ENCODE results near the gene PLB1.

Gene PLB1

DNA sequence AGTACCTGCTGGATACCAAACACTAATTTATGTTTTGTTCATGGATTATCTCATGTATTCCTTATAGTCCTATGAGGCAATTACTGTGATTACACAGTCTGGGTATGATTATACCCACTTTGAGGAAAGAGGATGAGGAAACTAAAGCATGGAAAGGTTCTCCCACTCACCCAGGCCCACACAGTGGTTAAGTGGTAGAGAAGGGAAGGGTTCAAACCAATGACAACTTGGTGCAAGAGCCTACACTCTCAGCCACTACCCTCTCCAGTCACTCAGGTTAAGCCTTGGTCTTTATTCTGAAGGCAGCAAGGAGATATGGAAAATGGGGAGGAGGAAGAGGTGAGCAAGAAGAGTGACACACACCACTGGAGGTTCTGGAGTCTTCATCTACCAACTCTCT lies 191.3 kb downstream of the PLB1 start:
- TF ChIP-seq JUND (IDR thresholded peaks at IDR 0.05; ENCODE audit: low read depth): no peak
- in situ Hi-C loops (cut with HindIII; ENCODE audit: low pct_unique_long_range_greater_than_20kb, low sequenced_read_pairs): no loop called here
- no peak for DNase-seq (ENCODE audit: low read depth in 1 of 2, low spot score in 1 of 2)

DNA sequence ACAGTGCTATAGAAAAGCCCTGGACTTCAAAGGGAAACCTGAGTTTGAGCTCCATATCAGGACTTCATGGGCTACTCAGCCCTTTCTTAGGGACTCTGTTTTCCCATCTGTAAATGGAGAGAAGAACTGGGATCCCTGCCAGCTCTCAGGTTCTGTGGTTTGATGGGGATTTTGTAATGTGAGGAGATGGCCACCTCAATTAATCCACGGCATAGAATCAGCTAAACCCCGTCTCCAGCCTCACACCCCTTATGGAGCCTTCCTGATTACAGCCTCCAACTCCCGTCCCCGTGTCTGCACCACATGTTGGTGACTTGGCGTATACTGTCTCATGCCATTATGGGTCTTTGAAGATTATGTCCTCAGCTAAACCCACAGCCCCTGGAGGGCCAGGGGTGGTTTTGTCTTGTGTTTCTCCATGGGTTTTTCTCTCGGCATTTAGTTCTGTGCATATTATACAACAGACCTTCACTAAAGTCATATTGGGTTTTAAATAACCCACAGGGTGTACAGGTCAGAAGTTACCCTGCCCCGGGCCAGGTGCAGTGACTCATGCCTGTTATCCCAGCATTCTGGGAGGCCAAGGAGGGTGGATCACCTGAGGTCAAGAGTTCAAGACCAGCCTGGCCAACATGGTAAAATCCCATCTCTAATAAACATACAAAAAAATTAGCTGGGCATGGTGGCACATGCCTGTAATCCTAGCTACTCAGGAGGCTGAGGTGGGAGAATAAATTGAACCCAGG lies 192.0 kb downstream of the PLB1 start:
- TF ChIP-seq JUND (IDR thresholded peaks at IDR 0.05; ENCODE audit: low read depth): no peak
- in situ Hi-C loops (cut with HindIII; ENCODE audit: low pct_unique_long_range_greater_than_20kb, low sequenced_read_pairs): no loop called here
- DNase-seq (ENCODE audit: low read depth in 1 of 2, low spot score in 1 of 2): no peak

- DNase-seq (ENCODE audit: low read depth in 1 of 2, low spot score in 1 of 2): no peak
- TF ChIP-seq JUND (IDR thresholded peaks at IDR 0.05; ENCODE audit: low read depth): no peak
- in situ Hi-C loops (cut with HindIII; ENCODE audit: low pct_unique_long_range_greater_than_20kb, low sequenced_read_pairs): no loop called here
These were observed 193.0 kb downstream of the PLB1 start for GRCh38 chr2:28688818-28689217.

DNA sequence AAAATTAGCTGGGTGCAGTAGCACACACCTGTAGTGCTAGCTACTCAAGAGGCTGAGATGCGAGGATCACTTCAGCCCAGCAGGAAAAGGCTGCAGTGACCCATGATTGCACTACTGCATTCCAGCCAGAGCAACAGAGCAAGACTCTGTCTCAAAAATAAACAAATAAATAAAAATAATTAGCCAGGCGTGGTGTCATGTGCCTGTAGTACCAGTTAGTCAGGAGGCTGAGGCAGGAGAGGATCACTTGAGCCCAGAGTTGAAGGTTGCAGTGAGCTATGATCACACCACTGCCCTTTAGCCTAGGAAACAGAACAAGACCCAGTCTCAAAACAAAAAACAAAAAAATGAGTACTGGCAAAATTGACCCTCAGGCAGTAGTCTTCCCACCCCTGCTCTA lies 193.9 kb downstream of the PLB1 start:
- DNase-seq (ENCODE audit: low read depth in 1 of 2, low spot score in 1 of 2): peak in 1 of 2 experiments; percentile 62
- in situ Hi-C loops (cut with HindIII; ENCODE audit: low pct_unique_long_range_greater_than_20kb, low sequenced_read_pairs): no loop called here
- no peak for TF ChIP-seq JUND (IDR thresholded peaks at IDR 0.05; ENCODE audit: low read depth)

- TF ChIP-seq JUND (IDR thresholded peaks at IDR 0.05; ENCODE audit: low read depth): no peak
- in situ Hi-C loops (cut with HindIII; ENCODE audit: low pct_unique_long_range_greater_than_20kb, low sequenced_read_pairs): no loop called here
- no peak for DNase-seq (ENCODE audit: low read depth in 1 of 2, low spot score in 1 of 2)
These were observed 196.6 kb downstream of the PLB1 start for GRCh38 chr2:28692411-28692810.

DNA sequence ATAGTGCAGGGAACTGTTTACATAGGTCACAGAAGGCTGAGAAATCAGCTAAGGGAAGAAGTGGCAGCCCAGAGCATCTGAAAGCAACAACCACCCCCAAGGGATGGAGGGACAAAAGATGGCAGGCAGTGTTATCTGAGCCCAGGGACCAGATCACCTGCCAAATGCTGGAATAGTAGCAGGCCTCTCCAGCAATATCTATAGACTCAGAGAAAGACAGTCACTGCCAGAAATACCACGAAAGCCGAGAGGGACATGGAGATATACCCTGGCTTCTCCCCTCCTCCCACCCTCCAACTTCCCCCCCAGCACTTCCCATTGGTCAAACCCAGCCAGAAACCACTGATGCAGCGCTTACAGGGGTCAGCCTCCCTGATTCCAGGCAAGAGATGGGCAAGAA lies 197.4 kb downstream of the PLB1 start:
- DNase-seq (ENCODE audit: low read depth in 1 of 2, low spot score in 1 of 2): no peak
- in situ Hi-C loops (cut with HindIII; ENCODE audit: low pct_unique_long_range_greater_than_20kb, low sequenced_read_pairs): no loop called here
- no peak for TF ChIP-seq JUND (IDR thresholded peaks at IDR 0.05; ENCODE audit: low read depth)
